Fibroblast of skin of right quadriceps (primary cell): ENCODE results near the gene GPR42.
"Not testable (repeated sequence)": the region's sequence is repeated elsewhere in the genome, so short reads cannot be mapped to it uniquely, and the experiment has no call there.

Source experiments
- DNase-seq: peaks from one replicate; pipeline ENCODE4 v3.0.0-alpha.2; 2013

The GPR42 gene

DNA sequence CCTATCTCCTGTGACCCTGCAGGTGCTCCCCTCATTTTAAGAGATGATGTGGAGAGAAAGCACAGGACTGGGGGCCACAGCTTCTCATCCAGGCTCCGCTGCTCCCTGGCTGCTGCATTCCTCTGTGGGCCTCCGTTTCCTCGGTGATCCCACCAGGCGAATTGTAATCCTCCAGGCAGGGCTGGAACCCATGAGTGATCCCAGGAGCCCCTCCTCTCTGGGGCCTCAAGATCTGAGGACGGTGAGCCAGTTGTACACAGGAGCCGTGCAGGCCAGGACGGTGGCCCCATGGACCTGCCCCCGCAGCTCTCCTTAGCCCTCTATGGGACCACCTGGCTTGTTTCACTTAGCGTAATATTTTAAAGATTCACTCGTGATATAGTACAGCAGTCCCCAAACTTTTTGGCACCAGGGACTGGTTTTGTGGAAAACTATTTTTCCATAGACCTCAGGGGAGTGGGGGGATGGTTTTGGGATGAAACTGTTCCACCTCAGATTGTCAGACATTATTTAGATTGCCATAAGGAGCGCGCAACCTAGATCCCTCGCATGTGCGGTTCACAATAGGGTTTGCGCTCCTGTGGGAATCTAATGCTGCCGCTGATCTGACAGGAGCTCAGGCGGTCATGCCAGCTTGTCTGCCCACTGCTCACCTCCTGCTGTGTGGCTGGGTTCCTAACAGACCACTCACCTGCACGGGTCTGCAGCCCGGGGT, 7.0 kb upstream of the GPR42 start:
- no peak for DNase-seq

DNA sequence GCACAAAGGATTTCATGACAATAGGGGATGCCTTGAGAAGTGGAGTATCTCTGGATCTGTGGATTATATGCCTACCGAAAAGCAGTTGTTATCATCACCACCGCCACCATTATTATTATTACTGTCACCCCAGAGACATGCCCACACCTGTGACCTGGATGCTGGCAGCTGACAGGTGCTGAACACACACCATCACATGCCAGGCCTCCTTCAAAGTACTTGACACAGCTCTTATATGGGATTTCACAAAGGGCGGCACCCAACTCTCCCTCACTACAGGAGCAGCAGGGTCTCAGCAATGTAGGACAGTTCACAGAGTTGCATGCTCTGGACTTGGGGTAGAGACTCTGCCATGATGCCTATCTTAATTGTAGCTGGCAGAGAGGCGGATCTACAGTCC, 5.6 kb upstream of the GPR42 start:
- no peak for DNase-seq

DNA sequence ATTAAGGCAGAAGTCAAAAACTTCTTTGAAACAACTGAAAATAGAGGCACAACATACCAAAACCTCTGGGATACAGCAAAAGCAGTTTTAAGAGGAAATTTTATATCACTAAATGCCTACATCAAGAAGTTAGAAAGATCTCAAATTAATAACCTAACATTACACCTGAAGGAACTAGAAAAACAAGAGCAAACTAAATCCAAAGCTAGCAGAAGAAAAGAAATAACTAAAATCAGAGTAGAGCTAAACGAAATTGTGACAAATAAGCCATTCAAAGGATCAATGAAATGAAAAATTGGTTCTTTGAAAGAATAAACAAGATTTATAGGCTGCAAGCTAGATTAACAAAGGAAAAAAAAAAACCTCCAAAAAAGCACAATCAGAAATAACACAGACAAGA, 2.5 kb upstream of the GPR42 start:
- DNase-seq, result no peak

DNA sequence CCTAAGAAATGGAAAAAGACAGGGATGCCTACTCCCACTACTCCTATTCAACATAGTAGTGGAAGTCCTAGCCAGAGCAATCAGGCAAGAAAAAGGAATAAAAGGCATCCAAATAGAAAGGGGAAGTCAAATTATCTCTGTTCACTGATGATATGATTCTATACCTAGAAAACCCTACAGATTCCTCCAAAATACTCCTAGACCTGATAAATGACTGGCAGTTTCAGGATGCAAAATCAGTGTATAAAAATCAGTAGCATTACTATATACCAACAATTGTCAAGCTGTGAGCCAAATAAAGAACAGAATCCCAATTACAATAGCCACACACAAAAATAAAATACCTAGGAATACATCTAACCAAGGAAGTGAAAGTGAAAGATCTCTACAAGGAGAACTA, 1.3 kb upstream of the GPR42 start:
- no peak for DNase-seq

DNA sequence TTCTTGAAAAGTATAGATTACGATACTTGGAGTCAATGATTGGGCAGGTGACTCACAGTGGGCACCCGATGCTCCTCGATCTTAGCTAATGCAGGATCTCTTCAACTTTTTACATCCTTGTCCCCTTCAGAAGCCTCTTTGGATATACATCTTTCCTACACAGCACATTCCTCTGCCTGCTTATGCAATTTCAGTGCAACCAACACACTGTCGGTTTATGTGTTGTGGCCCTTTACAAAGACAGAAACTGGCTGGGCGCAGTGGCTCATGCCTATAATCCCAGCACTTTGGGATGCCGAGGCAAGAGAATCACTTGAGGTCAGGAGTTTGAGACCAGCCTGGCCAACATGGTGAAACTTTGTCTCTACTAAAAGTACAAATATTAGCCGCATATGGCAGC, 2.6 kb downstream of the GPR42 start:
- DNase-seq, result no peak

DNA sequence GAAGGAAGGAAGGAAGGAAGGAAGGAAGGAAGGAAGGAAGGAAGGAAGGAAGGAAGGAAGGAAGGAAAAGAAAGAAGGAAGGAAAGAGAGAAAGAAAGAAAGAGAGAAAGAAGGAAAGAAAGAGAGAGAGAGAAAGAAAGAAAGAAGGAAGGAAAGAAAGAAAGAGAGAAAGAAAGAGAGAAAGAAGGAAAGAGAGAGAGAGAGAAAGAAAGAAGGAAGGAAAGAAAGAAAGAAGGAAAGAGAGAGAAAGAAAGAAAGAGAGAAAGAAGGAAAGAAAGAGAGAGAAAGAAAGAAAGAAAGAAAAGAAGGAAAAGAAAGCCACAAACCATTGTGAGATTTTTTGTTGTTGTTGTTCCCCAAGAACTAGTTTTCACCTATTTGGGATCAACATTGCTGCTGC, 3.2 kb downstream of the GPR42 start:
- not testable (repeated sequence) for DNase-seq

DNA sequence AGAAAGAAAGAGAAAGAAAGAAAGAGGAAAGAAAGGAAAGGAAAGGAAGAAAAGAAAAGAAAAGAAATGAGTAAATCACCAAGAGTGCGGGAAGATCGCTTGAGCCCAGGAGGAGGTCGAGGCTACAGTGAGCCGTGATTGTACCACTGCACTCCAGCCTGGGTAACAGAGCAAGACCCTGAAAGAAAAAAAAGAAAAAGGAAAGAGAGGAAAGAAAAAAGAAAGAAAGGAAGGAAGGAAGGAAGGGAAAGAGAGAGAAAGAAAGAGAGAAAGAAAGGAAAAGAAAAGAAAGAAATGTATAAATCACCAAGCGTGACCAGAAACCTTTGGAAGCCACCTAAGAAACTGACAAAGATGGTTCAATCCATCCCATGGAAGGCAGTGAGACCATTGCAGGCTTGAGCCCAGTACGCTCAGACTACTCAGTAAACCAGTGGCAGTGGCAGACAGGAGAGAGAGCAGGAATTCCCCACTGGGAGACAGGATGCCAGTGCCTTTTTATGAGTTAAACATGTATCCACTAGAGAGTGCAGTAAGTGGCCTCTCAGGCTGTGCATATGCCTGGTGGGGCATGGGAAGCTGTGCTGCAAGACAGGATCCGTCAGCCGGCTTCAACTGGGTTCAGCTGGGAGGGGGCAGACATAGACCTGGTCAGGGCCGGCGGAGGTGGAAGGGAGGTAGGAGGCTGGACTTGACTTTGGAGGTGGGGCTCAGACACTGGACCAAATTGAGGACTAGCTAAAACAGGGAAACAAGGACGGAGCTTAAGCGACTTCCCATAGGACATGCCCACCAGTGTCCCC, 4.8 kb downstream of the GPR42 start:
- no peak for DNase-seq

DNA sequence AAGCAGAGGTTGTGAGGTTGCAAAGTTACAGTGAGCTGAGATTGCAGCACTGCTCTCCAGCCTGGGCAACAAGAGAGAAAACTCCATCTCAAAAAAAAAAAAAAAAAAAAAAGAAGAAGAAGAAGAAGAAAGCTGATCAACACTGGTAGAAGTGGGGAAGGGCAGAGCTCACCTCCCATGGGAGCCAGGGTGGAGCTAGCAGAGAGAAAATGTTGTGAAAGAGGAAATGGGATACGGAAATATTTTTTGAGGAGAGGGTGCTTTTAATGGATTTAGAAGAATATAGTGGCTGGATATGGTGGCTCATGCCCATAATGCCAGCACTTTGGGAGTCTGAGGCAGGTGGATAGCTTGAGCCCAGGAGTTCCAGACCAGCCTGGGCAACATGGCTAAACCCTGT, 6.8 kb downstream of the GPR42 start:
- DNase-seq, result no peak

DNA sequence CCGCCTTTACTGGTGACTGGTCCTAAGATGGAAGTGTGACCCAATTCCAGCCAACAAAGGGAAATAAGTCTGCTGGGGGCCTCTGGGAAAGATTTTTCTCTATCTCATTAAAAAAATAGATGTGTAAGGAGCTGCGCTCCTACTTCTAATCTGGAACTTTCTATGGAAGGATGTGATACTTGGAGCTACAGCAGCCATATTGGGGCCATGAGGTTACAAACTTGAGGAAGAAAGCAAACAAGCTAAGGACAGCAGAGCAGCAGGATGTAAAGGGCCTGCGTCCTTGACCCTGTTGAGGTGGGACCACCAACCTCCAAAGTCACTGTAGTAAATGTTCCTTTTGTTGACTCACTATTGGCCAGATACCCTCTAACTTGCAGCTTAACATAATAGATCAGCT, 7.5 kb downstream of the GPR42 start:
- DNase-seq, result no peak

DNA sequence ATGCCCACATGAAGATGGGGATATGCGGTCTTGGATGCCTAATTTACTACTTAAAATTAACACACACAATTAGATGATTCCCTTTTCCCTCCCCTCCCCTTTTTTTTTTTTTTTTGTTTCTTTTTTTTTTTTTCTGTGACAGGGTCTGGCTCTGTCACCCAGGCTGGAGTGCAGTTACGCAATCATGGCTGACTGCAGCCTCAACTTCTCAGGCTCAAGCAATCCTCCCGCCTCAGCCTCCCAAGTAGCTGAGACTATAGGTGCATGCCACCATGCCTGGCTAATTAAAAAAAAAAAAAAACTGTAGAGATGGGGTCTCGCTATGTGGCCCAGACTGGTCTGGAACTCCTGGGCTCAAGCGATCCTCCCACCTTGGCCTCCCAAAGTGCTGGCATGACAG, 8.7 kb downstream of the GPR42 start:
- DNase-seq, result not testable (repeated sequence)

DNA sequence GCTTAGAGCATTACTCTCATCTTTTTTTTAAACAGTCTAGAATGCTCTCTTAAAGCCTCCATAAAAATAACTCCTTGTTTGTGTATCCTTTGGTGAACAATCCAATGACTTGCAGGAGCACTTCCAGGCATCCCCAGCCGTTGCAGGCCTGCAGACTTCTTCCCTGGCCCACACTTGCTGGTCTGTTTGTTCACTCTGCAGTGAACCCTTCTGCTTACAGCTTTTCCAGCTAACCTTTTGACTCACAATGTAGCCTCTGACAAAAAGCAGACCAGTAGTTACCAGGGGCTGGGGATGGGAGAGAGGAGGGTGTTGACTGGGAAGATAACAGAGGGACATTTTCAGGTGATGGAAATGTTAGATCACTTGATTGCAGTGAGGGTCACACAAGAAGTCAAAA, 9.1 kb downstream of the GPR42 start:
- DNase-seq, result no peak

DNA sequence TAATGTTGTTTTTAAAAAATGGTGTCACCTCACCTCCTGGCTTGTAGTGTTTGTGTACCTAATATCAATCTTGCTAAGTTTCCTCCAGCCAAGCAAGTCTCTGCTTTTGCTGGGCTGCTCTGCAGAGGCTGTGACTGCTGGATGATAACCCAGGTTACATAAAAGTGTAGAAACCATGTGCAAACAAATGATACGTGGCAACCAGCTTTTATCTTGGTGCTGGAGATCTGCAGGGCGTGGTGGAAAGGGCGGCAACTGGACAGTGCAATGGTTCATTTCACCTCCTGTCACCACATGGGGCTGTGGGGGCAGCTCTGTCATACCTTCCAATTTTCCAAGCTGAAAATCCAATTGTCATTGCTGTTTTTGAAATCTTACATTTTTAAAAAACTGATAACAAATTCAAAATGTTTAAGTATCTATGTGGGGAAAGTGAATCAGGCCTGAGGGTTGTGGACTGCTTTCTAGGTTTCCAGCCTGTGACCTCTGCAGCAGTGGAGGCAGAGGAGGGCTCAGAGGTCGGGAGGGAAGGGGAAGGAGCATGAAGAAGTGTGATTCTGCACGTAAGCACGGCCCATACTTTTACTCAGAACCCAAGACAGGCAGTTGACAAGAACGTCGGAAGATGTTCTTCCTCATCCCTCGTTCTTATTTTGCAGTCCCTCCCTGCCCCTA, 9.7 kb downstream of the GPR42 start:
- no peak for DNase-seq

DNA sequence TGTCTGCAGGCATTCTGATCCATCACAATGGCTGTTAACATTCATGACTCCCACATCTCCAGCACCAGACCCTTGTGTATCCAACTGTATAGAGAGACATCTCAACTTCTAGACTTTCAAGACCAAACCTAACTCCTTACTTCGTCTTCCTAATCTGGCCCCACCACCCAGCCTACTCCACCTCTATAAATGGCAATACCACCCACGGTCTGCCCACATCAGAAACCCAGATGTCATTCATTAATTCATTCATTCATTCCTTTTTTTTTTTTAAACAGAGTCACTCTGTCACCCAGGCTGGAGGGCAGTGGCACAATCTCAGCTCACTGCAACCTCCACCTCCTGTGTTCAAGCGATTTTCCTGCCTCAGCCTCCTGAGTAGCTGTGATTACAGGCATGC, 10.4 kb downstream of the GPR42 start:
- no peak for DNase-seq

DNA sequence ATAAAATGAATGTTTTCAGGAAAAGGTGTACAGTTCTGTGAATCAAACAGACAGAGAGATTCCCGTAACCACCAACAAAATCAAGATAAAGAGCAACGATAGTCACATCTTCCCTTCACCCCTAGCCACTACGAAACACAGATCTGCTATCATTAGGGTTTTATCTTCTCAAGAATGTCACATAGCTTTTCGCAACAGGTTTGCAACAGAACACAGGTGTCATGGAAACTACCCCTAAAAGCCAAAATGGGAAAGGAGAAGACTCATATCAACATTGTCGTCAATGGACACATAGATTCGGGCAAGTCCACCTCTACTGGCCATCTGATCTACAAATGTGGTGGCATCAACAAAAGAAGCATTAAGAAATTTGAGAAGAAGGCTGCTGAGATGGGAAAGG, 11.1 kb downstream of the GPR42 start:
- DNase-seq, result no peak

DNA sequence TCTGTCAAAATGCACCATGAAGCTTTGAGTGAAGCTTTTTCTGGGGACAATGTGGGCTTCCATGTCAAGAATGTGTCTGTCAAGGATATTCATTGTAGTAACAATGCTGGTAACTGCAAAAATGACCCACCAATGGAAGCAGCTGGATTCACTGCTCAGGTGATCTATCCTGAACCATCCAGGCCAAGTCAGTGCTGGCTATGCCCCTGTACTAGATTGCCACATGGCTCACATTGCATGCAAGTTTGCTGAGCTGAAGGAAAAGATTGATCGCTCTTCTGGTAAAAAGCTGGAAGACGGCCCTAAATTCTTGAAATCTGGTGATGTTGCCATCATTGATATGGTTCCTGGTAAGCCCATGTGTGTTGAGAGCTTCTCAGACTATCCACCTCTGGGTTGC, 12.7 kb downstream of the GPR42 start:
- DNase-seq, result no peak

DNA sequence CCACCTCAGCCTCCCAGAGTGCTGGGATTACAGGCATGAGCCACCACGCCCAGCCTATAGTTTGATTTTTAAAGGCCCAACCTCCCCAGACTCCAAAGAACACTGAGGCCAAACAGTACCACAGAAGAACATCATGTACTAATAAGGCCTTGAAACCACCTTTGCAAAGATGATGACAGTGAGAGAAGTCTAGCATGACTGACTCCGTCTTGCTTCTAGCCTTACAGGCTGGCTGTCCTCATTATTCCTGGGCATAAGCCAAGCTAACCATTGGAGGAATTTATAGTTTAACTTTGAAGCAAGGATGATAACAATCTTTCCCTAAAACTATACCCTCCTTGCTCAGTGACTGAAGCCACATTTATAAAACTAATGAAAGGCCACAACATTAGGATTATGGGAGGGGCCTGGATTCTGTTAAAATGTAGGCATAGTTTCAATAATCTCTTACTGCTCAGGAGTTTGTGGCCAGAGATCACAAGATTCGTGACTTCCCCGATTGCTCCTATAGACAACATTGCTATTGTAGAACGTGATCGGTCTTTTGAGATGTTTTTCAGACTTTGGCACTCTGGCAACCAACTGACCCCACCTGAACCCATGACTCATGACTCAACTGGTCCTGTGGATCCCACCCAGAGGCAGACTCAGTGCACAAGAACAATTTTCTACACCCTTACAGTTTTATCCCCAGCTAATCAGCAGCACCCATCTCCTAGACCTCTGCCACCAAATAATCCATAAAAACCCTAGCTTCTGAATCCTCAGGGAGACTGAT, 17.6 kb downstream of the GPR42 start:
- DNase-seq, result no peak

DNA sequence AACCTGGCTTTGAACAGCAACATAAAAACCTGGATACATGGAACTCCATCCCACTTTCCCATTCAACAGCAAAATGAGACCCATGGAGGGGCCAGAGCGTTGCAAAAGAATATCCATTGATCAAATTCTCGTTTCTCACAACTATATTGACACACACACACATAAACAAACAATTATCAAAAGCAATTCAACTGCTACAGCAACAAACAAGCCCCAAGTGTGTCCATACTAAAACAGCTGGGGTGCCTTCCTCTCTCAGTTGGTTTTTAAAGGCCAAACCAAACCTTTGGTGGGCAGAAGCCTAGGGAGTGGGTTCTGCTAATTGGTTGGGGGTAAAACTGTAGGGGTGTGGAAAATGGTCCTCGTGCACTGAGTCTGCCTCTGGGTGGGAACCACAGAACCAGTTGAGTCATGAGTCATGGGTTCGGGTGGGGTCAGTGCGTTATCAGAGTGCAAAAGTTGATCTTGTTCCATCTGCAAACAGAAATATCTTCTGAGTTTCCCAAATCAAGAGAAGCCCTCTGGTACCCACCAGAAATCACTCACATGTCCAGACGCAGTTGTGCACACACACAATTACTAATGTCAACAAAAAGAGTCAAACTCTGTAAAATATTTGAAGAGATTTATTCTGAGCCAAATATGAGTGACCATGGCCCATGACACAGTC, 18.5 kb downstream of the GPR42 start:
- DNase-seq, result no peak

DNA sequence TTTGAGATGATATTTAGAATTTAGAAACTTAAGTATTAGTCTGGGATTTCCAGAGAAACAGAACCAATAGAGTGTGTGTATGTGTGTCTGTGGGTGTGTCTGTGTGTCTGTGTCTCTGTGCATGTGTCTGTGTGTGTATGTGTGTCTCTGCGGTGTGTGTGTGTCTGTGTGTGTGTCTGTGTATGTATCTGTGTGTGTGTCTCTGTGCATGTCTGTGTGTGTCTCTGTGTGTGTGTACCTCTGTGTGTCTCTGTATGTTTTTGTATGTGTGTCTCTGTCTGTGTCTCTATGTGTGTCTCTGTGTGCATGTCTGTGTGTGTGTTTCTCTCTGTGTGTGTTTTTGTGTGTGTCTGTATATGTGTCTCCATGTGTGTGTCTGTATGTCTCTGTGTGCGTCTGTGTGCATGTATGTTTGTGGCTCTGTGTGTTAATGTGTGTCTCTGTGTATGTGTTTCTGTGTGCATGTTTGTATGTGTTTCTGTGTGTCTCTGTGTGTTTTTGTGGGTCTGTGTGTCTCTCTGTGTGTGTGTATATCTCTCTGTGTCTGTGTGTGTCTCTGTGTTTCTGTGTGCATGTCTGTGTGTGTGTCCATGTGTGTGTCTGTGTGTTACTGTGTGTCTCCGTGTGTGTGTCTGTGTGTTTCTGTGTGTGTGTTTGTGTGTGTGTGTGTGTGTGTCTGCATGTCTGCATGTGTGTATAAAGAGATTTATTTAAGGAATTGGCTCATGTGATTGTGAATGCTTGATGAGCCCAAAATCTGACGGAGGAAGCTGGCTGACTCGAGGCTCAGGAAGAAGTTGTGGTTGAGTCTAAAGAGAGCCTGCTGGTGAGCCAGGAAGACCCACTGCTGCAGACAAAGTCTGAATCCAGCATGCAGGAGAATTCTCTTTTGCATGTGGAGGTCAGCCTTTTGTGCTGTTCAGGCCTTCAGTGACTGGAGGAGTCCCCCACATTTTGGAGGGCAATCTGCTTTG, 22.2 kb downstream of the GPR42 start:
- DNase-seq, result no peak

DNA sequence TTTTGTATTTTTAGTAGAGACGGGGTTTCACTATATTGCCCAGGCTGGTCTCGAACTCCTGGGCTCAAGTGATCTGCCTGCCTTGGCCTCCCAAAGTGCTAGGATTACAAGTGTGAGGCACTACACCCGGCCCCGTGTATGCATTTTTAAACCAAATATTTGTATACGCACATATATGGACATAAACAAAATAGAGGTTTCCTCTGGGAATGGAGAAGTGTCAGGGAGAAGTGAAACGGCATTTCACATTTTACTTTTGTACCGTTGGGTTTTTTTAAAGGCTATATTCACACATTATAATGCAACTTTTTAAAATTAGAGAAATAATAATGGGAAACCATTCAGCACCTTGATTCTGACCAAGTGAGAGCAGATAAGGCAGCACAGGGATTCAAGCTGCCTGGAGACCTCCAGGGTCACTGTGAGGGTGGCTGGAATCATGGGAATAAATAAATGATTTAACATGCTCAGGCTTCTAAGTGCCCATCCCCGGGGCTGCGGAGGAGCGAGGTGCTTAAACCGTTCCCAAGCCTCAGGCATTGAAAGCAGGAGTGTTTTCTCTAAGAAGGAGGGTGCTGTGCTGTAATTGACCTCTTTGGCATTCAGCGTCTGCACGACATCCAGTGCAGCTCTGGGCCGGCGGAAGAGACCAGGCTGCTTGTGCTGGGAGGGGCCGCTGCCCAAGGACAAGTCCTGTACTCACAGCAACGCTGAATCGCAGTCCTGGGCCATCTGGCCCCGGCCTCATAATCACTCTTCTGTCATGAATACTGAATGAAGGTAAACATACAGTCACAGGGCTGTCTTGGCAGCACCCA, 24.7 kb downstream of the GPR42 start:
- DNase-seq, result no peak

DNA sequence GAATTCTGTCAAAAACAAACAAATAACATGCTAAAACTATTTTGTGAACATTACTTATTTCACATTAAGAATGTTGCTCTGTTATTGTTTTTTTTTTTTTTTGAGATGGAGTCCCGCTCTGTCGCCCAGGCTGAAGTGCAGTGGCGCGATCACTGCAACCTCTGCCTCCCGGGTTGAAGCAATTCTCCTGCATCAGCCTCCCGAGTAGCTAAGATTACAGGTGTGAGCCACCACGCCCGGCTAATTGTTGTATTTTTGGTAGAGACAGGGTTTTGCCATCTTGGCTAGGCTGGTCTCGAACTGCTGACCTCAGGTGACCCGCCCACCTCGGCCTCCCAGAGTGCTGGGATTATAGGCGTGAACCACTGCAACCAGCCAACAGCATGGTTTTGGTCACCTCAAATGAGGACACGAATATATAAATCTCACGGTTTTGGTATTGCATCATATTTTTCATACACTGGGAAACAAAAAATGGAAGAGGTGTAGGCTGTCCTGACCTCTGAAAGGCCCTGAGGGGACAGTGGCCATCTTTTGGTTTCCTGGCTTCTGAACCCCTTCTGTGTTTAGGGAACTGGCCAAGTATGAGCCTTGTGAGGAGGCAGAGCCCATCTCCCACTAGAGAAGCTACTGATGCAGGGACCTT, 25.5 kb downstream of the GPR42 start:
- DNase-seq, result no peak
